ENCODE data around the gene KCNG1. TPM values are rescaled to one million over a fixed set of nuclear protein-coding genes. Genes with fewer than 3 reads are reported as not detected.

The KCNG1 gene
- total and polyA plus RNA-seq, 2 of the 13 experiments (the other 11 are each of a cell fraction or from before 2014, with no cell fraction given), result not detected

GRCh38 chr20:50958615-50959542, 64.0 kb downstream of the KCNG1 start, which contains the start of gene MOCS3 (continued):
- peak; percentile 84; the same call in 1 of the 2 replicates for TF ChIP-seq ZBTB43 (CRISPR knock-in tag; conservative IDR thresholded peaks at IDR 0.05)
- TF ChIP-seq, protein P1, sequence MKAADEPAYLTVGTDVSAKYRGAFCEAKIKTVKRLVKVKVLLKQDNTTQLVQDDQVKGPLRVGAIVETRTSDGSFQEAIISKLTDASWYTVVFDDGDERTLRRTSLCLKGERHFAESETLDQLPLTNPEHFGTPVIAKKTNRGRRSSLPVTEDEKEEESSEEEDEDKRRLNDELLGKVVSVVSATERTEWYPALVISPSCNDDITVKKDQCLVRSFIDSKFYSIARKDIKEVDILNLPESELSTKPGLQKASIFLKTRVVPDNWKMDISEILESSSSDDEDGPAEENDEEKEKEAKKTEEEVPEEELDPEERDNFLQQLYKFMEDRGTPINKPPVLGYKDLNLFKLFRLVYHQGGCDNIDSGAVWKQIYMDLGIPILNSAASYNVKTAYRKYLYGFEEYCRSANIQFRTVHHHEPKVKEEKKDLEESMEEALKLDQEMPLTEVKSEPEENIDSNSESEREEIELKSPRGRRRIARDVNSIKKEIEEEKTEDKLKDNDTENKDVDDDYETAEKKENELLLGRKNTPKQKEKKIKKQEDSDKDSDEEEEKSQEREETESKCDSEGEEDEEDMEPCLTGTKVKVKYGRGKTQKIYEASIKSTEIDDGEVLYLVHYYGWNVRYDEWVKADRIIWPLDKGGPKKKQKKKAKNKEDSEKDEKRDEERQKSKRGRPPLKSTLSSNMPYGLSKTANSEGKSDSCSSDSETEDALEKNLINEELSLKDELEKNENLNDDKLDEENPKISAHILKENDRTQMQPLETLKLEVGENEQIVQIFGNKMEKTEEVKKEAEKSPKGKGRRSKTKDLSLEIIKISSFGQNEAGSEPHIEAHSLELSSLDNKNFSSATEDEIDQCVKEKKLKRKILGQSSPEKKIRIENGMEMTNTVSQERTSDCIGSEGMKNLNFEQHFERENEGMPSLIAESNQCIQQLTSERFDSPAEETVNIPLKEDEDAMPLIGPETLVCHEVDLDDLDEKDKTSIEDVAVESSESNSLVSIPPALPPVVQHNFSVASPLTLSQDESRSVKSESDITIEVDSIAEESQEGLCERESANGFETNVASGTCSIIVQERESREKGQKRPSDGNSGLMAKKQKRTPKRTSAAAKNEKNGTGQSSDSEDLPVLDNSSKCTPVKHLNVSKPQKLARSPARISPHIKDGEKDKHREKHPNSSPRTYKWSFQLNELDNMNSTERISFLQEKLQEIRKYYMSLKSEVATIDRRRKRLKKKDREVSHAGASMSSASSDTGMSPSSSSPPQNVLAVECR (CRISPR knock-in tag; IDR thresholded peaks at IDR 0.05; ENCODE audit: borderline replicate concordance), result peak; percentile 96
- TF ChIP-seq SOX13 (IDR thresholded peaks at IDR 0.05), result no peak
- TF ChIP-seq SOX13 (CRISPR knock-in tag; conservative IDR thresholded peaks at IDR 0.05 in 1 of 2, IDR thresholded peaks at IDR 0.05 in 1 of 2), result no peak; a peak in 1 of 4 replicates
- TF ChIP-seq TBX2 (CRISPR knock-in tag; IDR thresholded peaks at IDR 0.05; ENCODE audit: borderline replicate concordance), result no peak; the same call in 1 of the 2 replicates
- no peak for TF ChIP-seq TBL1XR1 (IDR thresholded peaks at IDR 0.05; ENCODE audit: borderline replicate concordance, low read length, partially characterized antibody)
- TF ChIP-seq PCBP1 (IDR thresholded peaks at IDR 0.05; ENCODE audit: borderline replicate concordance, low read depth, low read length), result no peak
- TF ChIP-seq ZNF572 (CRISPR knock-in tag; IDR thresholded peaks at IDR 0.05), result peak; percentile 85; the same call in 1 of the 2 replicates
- TF ChIP-seq HINFP (CRISPR knock-in tag; IDR thresholded peaks at IDR 0.05; ENCODE audit: low read depth), result no peak
- no peak for TF ChIP-seq REXO4 (CRISPR knock-in tag; IDR thresholded peaks at IDR 0.05; ENCODE audit: borderline replicate concordance)
- peak; percentile 82 for TF ChIP-seq BRCA1 (CRISPR knock-in tag; IDR thresholded peaks at IDR 0.05)
- peak; percentile 87; the same call in 1 of the 2 replicates for TF ChIP-seq ZNF761 (CRISPR knock-in tag; conservative IDR thresholded peaks at IDR 0.05)
- no peak for TF ChIP-seq SMARCC2 (IDR thresholded peaks at IDR 0.05)
- TF ChIP-seq ZNF674 (CRISPR knock-in tag; IDR thresholded peaks at IDR 0.05; ENCODE audit: low read depth), result 0 out of 2 replicates have a peak, but pooled peaks have one; percentile 43
- TF ChIP-seq ZNF691 (CRISPR knock-in tag; IDR thresholded peaks at IDR 0.05; ENCODE audit: borderline replicate concordance, low read depth), result peak; percentile 4; the same call in 1 of the 2 replicates
- peak; percentile 62 for TF ChIP-seq IKZF4 (CRISPR knock-in tag; IDR thresholded peaks at IDR 0.05; ENCODE audit: borderline replicate concordance, low read depth, not compliant biosample characterization)
- no peak for TF ChIP-seq NR2F1 (CRISPR knock-in tag; IDR thresholded peaks at IDR 0.05)
- TF ChIP-seq SIN3A (IDR thresholded peaks at IDR 0.05; ENCODE audit: borderline replicate concordance, low read depth, low read length), result peak; percentile 91; the same call in 1 of the 2 replicates
